ENCODE results near the gene CFAP206. TPM values are rescaled to one million over a fixed set of nuclear protein-coding genes. Genes with fewer than 3 reads are reported as not detected.

CFAP206 gene
- total and polyA plus RNA-seq, 2 experiments from 2014 or later, result not detected

DNA sequence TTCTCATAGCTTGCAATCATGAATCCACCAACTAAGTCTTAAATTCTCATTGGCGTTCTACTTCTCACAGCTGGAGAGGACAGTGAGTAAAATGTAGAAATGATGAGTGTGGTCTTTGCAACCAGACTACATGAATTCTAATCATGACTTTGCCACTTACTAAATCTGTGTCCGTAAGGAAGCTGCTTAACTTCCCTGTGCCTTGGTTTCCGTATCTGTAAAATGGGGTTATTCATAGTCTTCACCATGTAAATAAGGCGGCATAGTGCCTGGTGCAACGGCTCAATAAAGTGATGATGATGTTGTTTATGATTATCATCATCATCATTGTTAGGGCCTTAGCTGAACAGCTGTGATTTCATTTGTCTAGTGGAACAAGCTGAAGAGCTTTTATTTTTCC is 12.6 kb downstream of the CFAP206 start (continued):
- TF ChIP-seq, protein P1, sequence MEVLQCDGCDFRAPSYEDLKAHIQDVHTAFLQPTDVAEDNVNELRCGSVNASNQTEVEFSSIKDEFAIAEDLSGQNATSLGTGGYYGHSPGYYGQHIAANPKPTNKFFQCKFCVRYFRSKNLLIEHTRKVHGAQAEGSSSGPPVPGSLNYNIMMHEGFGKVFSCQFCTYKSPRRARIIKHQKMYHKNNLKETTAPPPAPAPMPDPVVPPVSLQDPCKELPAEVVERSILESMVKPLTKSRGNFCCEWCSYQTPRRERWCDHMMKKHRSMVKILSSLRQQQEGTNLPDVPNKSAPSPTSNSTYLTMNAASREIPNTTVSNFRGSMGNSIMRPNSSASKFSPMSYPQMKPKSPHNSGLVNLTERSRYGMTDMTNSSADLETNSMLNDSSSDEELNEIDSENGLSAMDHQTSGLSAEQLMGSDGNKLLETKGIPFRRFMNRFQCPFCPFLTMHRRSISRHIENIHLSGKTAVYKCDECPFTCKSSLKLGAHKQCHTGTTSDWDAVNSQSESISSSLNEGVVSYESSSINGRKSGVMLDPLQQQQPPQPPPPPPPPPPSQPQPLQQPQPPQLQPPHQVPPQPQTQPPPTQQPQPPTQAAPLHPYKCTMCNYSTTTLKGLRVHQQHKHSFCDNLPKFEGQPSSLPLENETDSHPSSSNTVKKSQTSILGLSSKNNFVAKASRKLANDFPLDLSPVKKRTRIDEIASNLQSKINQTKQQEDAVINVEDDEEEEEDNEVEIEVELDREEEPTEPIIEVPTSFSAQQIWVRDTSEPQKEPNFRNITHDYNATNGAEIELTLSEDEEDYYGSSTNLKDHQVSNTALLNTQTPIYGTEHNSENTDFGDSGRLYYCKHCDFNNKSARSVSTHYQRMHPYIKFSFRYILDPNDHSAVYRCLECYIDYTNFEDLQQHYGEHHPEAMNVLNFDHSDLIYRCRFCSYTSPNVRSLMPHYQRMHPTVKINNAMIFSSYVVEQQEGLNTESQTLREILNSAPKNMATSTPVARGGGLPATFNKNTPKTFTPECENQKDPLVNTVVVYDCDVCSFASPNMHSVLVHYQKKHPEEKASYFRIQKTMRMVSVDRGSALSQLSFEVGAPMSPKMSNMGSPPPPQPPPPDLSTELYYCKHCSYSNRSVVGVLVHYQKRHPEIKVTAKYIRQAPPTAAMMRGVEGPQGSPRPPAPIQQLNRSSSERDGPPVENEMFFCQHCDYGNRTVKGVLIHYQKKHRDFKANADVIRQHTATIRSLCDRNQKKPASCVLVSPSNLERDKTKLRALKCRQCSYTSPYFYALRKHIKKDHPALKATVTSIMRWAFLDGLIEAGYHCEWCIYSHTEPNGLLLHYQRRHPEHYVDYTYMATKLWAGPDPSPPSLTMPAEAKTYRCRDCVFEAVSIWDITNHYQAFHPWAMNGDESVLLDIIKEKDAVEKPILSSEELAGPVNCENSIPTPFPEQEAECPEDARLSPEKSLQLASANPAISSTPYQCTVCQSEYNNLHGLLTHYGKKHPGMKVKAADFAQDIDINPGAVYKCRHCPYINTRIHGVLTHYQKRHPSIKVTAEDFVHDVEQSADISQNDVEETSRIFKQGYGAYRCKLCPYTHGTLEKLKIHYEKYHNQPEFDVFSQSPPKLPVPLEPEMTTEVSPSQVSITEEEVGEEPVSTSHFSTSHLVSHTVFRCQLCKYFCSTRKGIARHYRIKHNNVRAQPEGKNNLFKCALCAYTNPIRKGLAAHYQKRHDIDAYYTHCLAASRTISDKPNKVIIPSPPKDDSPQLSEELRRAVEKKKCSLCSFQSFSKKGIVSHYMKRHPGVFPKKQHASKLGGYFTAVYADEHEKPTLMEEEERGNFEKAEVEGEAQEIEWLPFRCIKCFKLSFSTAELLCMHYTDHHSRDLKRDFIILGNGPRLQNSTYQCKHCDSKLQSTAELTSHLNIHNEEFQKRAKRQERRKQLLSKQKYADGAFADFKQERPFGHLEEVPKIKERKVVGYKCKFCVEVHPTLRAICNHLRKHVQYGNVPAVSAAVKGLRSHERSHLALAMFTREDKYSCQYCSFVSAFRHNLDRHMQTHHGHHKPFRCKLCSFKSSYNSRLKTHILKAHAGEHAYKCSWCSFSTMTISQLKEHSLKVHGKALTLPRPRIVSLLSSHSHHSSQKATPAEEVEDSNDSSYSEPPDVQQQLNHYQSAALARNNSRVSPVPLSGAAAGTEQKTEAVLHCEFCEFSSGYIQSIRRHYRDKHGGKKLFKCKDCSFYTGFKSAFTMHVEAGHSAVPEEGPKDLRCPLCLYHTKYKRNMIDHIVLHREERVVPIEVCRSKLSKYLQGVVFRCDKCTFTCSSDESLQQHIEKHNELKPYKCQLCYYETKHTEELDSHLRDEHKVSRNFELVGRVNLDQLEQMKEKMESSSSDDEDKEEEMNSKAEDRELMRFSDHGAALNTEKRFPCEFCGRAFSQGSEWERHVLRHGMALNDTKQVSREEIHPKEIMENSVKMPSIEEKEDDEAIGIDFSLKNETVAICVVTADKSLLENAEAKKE (CRISPR knock-in tag; IDR thresholded peaks at IDR 0.05), result no peak
- TF ChIP-seq, protein P2, sequence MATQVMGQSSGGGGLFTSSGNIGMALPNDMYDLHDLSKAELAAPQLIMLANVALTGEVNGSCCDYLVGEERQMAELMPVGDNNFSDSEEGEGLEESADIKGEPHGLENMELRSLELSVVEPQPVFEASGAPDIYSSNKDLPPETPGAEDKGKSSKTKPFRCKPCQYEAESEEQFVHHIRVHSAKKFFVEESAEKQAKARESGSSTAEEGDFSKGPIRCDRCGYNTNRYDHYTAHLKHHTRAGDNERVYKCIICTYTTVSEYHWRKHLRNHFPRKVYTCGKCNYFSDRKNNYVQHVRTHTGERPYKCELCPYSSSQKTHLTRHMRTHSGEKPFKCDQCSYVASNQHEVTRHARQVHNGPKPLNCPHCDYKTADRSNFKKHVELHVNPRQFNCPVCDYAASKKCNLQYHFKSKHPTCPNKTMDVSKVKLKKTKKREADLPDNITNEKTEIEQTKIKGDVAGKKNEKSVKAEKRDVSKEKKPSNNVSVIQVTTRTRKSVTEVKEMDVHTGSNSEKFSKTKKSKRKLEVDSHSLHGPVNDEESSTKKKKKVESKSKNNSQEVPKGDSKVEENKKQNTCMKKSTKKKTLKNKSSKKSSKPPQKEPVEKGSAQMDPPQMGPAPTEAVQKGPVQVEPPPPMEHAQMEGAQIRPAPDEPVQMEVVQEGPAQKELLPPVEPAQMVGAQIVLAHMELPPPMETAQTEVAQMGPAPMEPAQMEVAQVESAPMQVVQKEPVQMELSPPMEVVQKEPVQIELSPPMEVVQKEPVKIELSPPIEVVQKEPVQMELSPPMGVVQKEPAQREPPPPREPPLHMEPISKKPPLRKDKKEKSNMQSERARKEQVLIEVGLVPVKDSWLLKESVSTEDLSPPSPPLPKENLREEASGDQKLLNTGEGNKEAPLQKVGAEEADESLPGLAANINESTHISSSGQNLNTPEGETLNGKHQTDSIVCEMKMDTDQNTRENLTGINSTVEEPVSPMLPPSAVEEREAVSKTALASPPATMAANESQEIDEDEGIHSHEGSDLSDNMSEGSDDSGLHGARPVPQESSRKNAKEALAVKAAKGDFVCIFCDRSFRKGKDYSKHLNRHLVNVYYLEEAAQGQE (IDR thresholded peaks at IDR 0.05; ENCODE audit: unreplicated experiment), result no peak
- TF ChIP-seq EZH2phosphoT487 (IDR thresholded peaks at IDR 0.05; ENCODE audit: unreplicated experiment), result no peak
- TF ChIP-seq, protein P3, sequence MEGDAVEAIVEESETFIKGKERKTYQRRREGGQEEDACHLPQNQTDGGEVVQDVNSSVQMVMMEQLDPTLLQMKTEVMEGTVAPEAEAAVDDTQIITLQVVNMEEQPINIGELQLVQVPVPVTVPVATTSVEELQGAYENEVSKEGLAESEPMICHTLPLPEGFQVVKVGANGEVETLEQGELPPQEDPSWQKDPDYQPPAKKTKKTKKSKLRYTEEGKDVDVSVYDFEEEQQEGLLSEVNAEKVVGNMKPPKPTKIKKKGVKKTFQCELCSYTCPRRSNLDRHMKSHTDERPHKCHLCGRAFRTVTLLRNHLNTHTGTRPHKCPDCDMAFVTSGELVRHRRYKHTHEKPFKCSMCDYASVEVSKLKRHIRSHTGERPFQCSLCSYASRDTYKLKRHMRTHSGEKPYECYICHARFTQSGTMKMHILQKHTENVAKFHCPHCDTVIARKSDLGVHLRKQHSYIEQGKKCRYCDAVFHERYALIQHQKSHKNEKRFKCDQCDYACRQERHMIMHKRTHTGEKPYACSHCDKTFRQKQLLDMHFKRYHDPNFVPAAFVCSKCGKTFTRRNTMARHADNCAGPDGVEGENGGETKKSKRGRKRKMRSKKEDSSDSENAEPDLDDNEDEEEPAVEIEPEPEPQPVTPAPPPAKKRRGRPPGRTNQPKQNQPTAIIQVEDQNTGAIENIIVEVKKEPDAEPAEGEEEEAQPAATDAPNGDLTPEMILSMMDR (conservative IDR thresholded peaks at IDR 0.05; ENCODE audit: low read depth in 2 of 2), result no peak
- no peak for TF ChIP-seq POLR2AphosphoS5 (IDR thresholded peaks at IDR 0.05; ENCODE audit: low read depth)
- TF ChIP-seq NANOG (IDR thresholded peaks at IDR 0.05; ENCODE audit: borderline replicate concordance), result no peak
- TF ChIP-seq, protein P4, sequence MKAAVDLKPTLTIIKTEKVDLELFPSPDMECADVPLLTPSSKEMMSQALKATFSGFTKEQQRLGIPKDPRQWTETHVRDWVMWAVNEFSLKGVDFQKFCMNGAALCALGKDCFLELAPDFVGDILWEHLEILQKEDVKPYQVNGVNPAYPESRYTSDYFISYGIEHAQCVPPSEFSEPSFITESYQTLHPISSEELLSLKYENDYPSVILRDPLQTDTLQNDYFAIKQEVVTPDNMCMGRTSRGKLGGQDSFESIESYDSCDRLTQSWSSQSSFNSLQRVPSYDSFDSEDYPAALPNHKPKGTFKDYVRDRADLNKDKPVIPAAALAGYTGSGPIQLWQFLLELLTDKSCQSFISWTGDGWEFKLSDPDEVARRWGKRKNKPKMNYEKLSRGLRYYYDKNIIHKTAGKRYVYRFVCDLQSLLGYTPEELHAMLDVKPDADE (IDR thresholded peaks at IDR 0.05), result no peak
- no peak for TF ChIP-seq ZNF331 (CRISPR knock-in tag; IDR thresholded peaks at IDR 0.05; ENCODE audit: low read depth)
- TF ChIP-seq EZH2 (IDR thresholded peaks at IDR 0.05; ENCODE audit: low read depth, unreplicated experiment), result no peak
